ENCODE measurements around the gene MBOAT7.

Gene MBOAT7

DNA sequence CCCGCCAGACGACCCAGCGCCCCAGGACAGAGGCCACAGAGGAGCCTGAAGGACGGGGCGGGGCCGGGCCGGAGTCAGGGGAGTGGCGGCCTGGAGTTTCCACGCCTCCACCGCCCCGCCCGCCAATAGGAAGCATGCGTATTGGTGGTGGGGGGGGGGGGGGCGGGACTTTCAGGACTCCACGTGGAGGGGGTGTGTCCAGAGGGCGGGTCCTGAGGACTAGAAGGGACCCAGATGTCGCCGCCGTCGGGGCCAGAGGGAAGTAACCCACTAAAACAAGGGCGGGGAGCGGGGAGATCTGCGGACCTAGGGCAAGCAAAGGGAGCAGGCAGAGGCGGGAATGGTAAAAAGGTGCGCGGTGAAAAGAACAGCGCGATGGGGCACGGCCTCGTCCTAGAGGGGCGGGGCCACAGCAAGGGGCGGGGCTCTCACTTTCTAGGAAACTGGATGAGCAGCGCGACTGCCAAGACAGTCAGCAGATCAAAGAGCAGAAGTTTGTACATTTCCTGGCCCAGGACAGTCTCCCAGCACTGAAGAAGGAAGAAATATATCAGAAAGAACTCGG is 27.1 kb downstream of the MBOAT7 start:
- no peak for DNase-seq (ENCODE audit: low read depth)

DNA sequence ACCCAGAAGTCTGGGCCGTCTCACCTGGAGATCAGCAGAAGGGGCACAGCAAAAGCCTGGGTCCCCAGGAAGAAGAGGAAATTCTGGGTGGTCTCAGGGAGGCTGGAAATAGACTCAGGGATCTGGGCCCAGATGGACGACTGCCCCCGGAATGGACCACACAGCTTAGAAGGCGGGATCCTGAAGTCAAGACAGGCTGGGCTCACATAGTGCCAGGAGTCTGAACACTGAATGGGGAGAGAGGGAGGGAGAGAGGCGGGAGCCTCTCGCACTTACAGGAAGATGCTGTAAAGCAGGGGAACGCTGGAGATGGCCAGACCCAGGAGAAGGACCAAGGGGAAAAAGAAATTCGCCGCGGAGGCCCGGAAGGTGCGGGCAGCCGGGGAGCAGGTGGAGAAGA is 28.5 kb downstream of the MBOAT7 start:
- DNase-seq (ENCODE audit: low read depth), result no peak

DNA sequence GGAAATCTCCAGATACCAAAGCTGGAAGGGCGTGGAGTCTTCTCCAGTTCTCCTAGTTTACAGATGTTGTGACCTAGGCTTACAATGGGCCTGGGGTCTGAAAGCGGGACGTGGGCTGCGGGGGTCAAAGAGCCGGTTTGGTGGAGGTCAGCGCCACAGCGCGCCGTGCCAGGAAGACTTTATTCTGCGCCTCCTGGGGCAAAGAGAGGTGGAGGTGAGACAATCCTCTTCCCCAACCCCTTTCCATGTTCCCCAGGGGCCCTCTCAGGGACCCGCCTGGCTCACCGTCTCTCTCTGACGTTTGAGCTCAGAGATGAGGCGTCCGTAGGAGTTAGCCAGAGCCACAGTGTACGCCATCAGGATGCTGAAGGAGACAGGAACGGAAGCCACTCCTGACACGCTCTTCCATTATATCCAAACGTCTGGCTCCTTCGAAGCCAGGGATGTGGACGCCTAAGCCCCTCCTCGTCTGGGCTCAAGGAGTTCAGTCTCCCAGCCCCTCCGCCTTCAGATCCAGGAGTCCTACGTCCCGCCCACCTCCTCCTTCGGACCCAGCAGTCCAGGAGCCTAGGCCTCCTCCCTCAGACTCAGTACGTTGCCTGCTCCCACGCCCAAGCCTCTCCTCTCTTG is 29.1 kb downstream of the MBOAT7 start:
- no peak for DNase-seq (ENCODE audit: low read depth)

DNA sequence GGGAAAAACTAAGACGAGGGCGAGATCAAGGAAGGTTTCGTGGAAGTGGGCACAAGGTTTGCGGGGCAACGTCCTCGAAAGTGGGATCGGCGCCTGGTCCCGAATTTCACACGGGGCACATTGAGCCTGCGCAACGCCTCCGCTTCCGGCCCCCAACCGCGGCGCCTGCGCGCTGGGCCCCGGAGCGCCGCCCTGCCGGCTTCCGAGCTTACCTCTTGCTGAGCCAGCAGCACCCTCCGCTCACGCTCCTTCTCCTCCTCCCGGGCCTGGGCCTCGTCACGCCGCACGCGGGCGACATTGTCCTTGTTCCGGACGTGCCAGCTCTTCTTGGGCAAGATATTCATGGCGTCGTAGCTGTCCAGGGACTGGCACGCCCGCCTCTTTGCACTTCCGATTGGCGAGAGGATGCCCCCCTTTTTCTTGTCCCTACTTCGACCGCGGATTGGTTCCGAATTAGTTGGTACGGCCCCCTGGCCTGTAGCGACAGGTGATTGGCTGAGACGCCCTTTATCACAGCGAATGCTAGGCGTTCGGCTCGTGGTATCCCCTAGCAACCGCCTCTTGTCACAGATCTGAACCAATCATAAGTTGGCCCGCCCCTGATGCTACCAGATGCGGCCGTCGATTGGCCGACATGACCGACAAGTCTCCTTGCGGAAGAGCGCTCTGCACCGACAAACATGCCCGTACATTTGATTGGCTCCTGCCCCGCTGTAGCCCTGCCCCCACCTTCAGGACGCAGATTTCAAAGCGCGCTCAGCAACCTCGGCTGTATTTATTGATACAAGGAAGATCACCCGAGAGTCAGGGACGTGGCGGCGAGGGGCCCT is 29.8 kb downstream of the MBOAT7 start, which contains the start of gene LENG1:
Gene LENG1, minus strand, starts transcription at position 370 of the 830 bp plus-strand sequence. Its CDS starts 26 bp downstream, at position 344.
- DNase-seq (ENCODE audit: low read depth), result peak; percentile 100

DNA sequence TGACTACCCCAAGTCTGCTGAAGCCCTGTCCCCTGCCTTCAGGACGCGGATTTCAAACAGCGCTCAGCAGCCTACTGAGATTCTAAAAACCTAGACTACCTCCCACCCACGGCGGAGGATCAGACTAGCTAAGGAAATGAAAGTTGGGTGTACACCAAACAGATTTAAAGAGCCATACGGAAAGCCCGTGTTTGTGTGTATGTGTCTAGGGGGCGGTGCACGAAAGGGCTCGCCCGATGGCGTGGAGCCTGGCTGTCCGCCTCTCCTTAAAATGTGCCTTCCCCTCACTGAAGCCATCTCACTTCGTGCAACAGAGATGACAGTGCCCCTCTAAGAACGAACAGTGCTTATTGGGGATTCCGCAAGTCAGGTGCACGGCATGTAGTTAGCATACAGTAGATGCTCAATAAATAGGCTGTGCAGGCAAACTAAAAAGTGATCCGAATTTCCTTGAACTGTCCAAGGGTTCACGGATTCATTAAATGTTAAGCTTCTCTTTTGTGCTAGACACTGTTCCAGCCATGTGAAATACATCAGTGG is 30.5 kb downstream of the MBOAT7 start:
- no peak for DNase-seq (ENCODE audit: low read depth)

DNA sequence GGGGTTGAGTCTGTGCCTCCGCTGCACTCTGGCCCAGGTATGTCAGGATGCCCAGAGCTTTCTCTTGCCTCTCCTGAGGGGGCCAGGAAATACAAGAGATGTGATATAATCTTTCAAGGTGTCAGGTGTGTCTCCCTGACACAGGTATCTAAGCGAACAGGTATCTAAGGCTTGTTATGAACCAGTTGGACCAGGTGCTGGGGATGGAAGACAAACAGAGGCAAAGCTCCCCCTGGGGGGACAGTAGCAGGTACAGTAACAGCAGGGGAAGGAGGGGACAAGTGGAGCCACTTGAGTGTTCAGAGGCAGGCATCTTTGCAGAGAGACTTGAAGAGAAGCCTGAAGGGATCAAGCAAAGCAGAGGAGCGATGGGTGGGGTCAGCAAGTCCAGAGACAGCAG is 32.4 kb downstream of the MBOAT7 start:
- DNase-seq (ENCODE audit: low read depth), result no peak

DNA sequence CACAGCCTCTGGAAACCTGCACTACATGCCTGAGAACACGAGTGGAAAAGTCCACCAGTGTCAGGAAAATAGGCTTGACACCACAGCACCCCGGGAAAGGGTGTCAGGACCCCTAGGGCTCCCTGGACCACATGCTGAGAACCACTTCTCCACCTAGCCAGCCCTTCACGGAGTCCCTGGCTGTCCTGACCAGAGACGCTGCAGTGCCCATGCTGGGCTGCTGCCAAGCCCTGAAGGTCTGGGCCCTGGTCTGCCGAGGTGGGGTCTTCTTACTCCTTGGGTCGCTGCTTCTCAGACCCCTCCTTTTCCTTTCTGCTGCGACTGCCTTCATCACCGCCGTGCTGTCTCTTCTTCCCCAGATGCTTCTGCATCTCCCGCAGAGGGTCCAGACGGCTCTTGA is 32.9 kb downstream of the MBOAT7 start:
- DNase-seq (ENCODE audit: low read depth), result no peak

DNA sequence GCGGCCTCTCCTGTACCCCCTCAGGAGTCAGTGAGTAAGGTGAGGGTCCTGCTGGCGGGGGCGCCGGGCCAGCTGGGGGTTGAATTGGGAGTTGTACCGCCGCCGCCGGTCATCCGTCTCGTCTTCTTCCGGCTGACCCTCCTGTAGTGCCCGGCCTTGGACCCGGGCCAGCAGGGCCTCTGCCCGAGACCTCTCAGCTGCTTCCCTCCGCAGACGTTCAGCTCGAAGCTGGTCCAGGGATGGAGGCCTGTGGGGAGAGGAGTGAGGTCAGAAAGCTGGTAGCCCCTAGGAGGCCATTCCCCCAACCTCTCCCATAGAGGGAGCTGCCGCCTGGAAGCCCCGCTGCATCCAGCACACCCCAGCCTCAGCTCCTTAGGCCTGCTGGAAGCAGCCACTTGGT is 33.7 kb downstream of the MBOAT7 start:
- DNase-seq (ENCODE audit: low read depth), result no peak

DNA sequence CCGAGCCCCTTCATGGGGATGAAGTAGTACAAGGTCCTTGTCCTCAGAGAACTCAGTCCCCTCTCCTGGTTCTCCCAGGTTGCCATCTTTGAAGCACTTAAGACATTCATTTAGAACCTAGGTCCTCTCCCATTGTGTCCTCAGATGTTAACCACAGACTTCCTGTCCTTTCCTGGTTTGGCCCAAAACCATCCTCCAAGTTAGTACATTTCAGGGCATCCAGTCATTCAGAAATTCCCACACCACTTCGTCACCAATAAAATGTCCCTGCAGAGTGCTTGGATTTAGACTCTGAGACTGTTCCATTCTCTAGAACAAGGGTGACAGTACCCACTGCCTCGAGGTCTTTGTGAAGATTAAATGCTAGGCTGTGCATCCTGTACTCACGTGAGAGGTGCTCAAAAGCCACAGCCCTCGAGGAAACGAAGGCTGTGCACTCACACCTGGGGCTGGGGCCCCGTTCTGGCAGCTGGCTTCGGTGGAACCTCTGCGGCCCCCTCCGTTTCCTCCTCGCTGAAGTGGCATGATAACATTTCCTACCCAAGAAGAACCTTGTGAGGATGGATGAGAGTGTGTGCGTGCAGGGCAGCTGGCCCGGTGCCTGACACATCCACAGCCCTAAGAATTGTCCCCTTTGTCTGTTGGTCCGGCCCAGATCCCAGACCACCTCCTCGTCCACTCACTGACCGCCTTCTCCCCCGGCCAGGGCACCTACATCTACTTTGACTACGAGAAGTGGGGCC is 34.6 kb downstream of the MBOAT7 start:
- DNase-seq (ENCODE audit: low read depth), result no peak

DNA sequence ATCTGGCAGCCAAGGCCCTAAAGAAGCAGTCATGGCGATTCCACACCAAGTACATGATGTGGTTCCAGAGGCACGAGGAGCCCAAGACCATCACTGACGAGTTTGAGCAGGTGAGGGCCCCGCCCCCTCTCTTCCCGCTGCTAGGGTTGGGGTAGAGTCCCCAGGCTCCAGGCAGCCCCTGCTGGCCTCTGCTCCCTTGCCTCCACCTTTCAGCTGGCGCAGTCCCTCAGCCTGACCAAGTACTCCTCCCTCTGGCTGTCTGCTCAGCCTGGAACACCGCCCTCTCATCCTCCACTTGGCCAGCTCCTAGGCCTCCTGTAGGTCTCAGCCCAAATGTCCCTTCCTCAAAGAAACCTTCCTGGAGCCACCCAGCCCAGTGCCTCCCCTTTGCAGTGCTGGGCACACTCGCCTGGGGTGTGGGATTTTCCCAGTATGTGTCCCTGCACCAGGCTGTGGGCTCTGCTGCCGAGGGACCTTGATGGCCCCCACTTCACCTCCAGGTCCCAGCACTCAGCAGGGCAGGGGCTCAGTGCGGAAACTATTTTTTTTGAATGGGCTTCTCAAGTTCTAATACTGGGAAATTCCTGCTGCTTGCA is 35.6 kb downstream of the MBOAT7 start:
- no peak for DNase-seq (ENCODE audit: low read depth)

DNA sequence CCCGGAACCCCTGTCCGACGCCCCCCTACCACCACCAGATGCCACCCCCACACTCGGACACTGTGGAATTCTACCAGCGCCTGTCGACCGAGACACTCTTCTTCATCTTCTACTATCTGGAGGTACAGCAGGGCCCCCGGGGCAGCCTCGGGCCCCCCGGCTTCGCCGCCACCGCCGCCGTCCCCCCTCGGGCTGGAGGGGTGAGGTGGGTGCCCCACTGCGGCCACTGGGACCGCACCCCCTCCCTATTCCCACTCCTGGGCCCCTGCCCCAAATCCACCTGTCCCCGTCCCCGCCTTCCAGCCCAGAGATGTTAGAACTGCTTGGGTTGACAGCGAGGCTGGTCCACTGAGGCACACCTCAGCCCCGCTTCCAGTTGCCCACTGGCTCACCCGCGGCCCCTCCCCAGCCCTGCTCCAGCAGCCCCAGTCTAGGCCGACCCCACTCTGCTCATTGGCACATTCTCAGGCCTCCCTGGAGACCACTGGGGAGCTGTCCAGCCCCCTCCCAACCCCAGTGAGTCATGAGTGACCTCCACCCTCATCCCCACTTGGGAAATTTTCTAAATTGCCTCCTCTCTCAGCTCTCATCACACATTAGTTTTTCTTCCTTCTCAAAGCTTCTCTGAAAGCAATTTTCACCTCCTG is 36.4 kb downstream of the MBOAT7 start:
- DNase-seq (ENCODE audit: low read depth), result no peak

DNA sequence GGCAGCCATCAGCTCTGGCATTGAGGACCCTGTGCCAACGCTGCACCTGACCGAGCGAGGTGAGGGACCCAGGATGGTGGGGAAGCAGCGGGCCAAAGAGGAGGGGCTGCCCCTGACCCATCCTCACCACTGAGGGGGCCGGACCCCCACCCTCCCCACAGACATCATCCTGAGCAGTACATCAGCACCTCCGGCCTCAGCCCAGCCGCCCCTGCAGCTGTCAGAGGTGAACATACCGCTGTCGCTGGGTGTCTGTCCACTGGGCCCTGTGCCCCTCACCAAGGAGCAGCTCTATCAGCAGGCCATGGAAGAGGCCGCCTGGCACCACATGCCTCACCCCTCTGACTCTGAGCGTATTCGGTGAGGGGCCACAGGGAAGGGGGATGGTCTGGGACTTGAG is 37.1 kb downstream of the MBOAT7 start:
- DNase-seq (ENCODE audit: low read depth), result no peak

DNA sequence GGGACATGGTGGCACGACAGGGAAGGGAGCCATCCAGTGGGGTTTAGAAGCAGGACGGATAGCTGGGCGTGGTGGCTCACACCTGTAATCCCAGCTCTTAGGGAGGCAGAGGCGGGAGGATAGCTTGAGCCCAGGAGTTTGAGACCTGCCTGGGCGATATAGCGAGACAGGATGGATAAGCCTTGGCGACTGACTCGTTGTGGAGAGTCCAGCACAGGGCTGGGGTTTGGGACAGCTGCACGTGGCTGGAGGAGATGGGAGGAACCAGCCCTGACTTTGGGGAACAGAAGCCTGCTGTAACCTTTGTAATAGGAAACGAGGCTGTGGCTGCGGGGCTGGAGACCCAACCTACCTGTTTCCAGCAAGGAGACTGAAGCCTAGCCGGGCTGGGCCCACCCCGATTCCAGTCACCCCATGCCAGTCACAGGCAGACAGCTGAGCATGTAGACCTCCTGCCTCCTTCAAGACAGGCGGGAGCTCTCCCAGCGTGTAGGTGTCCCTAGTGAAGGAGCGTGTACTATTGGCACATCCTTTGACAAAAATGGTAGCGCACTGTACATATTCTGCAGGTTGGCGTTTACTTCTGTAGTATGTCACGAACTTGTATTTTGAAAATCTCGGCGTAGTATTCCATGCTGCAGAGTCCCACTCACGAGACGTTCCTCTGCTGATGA is 37.9 kb downstream of the MBOAT7 start:
- DNase-seq (ENCODE audit: low read depth), result no peak

DNA sequence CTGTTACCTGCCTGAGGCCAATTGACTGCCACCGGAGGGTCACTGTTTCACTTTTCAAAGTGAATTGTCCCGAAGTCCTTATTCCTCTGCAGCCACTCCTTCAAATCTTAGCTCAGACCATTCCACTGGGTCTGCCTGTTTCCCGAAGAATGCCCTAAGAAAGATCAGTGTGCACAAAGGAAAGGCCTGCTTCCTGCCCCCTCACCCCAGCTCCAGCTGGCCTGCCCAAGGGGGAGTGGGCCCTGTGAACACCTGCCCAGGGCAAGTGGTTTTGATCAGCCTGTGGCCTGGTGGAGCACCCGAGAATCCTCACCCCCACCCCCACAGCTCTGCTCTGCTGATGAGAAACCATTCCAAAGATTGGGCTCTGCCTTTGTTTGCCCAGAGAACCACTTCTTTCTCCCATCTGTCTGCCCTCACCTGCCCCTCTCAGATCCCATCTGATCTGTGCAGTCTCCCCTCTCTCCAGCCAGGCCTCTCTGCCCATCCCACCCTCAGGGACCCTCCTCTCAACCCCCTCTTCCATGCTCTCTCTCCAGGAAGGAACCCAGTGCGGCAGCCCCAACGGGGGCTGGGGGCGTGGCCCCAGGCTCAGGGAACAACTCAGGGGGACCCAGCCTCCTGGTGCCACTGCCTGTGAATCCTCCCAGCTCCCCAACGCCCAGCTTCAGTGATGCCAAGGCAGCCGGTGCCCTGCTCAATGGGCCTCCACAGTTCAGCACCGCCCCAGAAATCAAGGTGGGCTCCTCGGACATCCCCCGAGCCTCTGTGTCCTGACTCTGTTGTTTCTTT is 40.2 kb downstream of the MBOAT7 start:
- DNase-seq (ENCODE audit: low read depth), result no peak

DNA sequence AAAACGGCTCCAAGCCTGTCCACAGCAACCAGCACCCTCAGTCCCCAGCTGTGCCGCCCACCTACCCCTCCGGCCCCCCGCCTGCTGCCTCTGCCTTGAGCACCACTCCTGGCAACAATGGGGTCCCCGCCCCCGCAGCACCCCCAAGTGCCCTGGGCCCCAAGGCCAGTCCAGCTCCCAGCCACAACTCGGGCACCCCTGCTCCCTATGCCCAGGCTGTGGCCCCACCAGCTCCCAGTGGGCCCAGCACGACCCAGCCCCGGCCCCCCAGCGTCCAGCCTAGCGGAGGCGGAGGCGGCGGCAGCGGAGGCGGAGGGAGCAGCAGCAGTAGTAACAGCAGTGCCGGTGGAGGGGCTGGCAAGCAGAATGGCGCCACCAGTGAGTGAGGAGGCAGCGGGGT is 41.2 kb downstream of the MBOAT7 start:
- DNase-seq (ENCODE audit: low read depth), result no peak

DNA sequence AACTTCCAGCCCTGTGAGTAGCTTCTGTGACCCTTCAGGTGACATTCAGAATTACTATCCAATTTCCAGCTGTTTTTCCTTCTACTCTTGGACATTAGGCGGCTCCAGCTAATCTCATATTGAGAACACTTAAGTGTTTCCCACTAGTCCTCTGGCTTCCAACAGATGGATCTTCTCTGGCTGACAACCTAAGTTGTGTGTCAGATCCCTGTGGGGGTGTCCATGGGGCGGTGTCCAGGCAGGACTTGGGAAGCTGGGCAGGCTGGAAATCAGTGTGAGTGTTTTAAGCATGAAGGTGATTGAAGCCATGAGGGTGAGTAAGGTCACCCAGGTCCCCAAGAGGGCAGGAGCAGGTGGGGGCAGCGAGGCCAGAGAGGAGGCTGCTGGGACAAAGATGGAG is 41.7 kb downstream of the MBOAT7 start:
- no peak for DNase-seq (ENCODE audit: low read depth)

DNA sequence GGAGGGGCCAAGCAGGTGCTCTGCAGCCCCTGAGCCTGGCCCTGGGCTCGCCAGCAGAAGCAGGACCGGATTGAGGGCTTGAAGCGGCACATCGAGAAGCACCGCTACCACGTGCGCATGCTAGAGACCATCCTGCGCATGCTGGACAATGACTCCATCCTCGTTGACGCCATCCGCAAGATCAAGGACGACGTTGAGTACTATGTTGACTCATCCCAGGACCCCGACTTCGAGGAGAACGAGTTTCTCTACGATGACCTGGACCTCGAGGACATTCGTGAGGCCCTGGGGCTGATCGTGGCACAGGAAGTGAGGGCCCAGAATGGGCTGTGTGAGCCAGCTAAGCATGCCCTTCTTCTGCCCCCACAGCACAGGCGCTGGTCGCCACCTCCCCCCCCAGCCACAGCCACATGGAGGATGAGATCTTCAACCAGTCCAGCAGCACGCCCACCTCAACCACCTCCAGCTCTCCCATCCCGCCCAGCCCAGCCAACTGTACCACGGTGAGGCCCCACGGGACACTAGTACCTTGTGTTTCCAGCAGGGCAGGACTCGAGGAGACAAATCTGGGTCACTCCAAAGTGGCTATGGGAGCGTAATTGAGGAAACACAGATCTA is 43.7 kb downstream of the MBOAT7 start:
- no peak for DNase-seq (ENCODE audit: low read depth)

DNA sequence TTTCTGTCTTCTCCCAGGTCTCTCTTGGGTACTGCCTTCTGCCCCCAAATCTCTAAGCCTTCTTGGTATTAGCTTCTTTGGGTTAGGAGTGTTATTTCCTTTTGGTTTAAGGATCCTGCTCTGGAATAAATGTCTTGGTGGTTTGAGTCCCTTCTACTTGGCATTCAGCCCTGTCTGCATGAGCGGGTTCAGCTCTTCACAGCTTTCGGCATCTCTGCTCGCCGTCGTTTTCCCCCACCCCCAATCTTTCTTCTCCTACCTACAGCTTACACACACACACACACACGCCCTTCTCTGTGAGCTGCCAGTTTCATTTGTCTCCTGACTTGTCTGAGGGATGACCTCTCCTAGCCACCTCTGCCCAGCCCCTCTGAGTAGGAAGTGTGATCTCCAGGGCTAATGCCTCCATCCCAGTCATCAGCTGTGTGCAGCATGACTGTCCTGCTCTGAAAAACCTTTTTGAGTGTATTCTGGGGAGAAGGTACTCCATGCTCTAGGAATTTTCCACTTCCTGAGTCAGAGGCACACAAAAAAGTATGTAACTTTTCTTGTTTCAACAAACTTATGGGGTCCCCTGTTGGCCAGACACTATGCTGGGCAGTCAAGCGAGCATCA is 47.1 kb downstream of the MBOAT7 start:
- no peak for DNase-seq (ENCODE audit: low read depth)

DNA sequence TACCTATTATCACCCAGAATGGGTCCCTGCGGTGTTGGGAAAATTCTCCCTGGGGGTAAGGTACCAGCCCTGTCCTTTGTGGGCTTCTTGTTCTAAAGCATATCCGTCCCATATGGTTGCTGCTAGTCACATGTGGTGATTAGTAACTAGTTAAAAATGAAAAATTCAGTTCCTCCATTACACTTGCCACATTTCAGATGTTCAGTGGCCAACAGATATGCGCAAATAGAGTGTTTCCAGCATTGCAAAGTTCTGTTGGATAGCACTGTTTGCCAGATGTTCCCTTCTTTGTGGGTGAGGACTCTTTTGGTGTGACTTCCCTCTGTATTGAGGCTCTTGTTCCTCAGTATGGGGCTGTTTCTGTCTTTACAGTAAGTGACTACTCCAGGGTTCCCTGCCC is 48.0 kb downstream of the MBOAT7 start:
- DNase-seq (ENCODE audit: low read depth), result no peak
